Measurements from ENCODE around the gene BUD13. TPM values are rescaled to one million over a fixed set of nuclear protein-coding genes. Genes with fewer than 3 reads are reported as not detected.

The BUD13 gene
- total RNA-seq, 2 donors from 2014 or later: 22.3 to 29.1 TPM

DNA sequence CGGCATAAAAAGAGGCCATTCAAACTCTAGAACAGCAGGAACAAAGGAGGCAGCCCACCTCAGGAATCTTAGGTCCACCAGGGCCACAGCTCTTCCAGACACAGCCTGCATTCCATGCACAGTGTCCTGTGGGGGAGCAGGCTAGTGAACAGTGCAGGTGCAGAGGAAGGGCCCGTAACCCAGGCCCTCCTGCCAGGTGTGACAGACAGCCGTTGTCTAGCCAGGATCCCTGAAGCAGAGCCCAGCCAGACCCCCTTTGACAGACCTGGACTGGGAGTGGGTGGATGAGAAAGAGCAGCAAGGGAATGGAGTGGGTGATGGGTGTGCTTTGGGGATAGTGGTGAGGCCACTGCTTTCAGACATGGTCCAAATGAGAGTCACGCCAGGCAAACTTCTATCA lies 16.2 kb upstream of the BUD13 start:
- peaks cover 27% of the 10 kb centered on the region for H3K36me3 ChIP-seq (ENCODE audit: control insufficient read depth, insufficient read depth, low read length)
- no peaks in the 10 kb centered on the region for H3K9me3 ChIP-seq (ENCODE audit: control insufficient read depth, low read length)
- H3K36me3 Mint-ChIP-seq (ENCODE audit: low read depth): peaks cover 32% of the 10 kb centered on the region
- no peak overlapping the region for H3K27ac ChIP-seq (ENCODE audit: low read depth, low read length)
- peak; percentile 48 for DNase-seq
- no peak overlapping the region for H3K9ac ChIP-seq (ENCODE audit: extremely low read depth, low read length, poor library complexity, severe bottlenecking)
- peak overlapping the region; percentile 93 for H3K4me3 ChIP-seq (ENCODE audit: low read length)
- H3K27me3 ChIP-seq (ENCODE audit: control insufficient read depth, insufficient read depth, low read length, poor library complexity, severe bottlenecking): peaks cover 6% of the 10 kb centered on the region
- TF ChIP-seq, protein P1, sequence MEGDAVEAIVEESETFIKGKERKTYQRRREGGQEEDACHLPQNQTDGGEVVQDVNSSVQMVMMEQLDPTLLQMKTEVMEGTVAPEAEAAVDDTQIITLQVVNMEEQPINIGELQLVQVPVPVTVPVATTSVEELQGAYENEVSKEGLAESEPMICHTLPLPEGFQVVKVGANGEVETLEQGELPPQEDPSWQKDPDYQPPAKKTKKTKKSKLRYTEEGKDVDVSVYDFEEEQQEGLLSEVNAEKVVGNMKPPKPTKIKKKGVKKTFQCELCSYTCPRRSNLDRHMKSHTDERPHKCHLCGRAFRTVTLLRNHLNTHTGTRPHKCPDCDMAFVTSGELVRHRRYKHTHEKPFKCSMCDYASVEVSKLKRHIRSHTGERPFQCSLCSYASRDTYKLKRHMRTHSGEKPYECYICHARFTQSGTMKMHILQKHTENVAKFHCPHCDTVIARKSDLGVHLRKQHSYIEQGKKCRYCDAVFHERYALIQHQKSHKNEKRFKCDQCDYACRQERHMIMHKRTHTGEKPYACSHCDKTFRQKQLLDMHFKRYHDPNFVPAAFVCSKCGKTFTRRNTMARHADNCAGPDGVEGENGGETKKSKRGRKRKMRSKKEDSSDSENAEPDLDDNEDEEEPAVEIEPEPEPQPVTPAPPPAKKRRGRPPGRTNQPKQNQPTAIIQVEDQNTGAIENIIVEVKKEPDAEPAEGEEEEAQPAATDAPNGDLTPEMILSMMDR (conservative IDR thresholded peaks at IDR 0.05): no peak
- 93 to 95% methylated on average over 2 to 3 of the region's 4 CpGs for WGBS, 2 experiments (ENCODE audit: insufficient coverage in 1 of 2, insufficient read length in 1 of 2)
- H3K4me3 Mint-ChIP-seq: peak overlapping the region; percentile 95
- H3K27ac Mint-ChIP-seq: no peak overlapping the region
- H3K9me3 Mint-ChIP-seq: no peaks in the 10 kb centered on the region
- H3K4me1 ChIP-seq (ENCODE audit: control insufficient read depth, insufficient read depth, low read length): peaks cover 5% of the 10 kb centered on the region
- peaks cover 20% of the 10 kb centered on the region for H3K4me1 Mint-ChIP-seq
- H3K27me3 Mint-ChIP-seq (ENCODE audit: insufficient read depth): peaks cover 27% of the 10 kb centered on the region

GRCh38 chr11:116788534-116788933 lies 15.7 kb upstream of the BUD13 start:
- TF ChIP-seq, protein P1 (conservative IDR thresholded peaks at IDR 0.05): no peak
- peaks cover 32% of the 10 kb centered on the region for H3K36me3 ChIP-seq (ENCODE audit: control insufficient read depth, insufficient read depth, low read length)
- Mint-ChIP-seq H3K9me3 (no peaks in the 10 kb centered on the region), H3K27me3 (ENCODE audit: insufficient read depth) (peaks cover 27% of the 10 kb centered on the region), H3K36me3 (ENCODE audit: low read depth) (peaks cover 35% of the 10 kb centered on the region), H3K27ac (peak overlapping the region; percentile 97), H3K4me3 (peak overlapping the region; percentile 95), H3K4me1 (peaks cover 20% of the 10 kb centered on the region)
- H3K4me1 ChIP-seq (ENCODE audit: control insufficient read depth, insufficient read depth, low read length): peaks cover 5% of the 10 kb centered on the region
- peaks cover 6% of the 10 kb centered on the region for H3K27me3 ChIP-seq (ENCODE audit: control insufficient read depth, insufficient read depth, low read length, poor library complexity, severe bottlenecking)
- H3K9me3 ChIP-seq (ENCODE audit: control insufficient read depth, low read length): no peaks in the 10 kb centered on the region
- peak overlapping the region; percentile 93 for H3K4me3 ChIP-seq (ENCODE audit: low read length)
- no peak overlapping the region for H3K27ac ChIP-seq (ENCODE audit: low read depth, low read length)
- DNase-seq: no peak
- peak overlapping the region; percentile 66 for H3K9ac ChIP-seq (ENCODE audit: extremely low read depth, low read length, poor library complexity, severe bottlenecking)
- WGBS, 2 experiments (ENCODE audit: insufficient coverage in 1 of 2, insufficient read length in 1 of 2): 60 to 82% methylated on average over 1 to 4 of the region's 4 CpGs

DNA sequence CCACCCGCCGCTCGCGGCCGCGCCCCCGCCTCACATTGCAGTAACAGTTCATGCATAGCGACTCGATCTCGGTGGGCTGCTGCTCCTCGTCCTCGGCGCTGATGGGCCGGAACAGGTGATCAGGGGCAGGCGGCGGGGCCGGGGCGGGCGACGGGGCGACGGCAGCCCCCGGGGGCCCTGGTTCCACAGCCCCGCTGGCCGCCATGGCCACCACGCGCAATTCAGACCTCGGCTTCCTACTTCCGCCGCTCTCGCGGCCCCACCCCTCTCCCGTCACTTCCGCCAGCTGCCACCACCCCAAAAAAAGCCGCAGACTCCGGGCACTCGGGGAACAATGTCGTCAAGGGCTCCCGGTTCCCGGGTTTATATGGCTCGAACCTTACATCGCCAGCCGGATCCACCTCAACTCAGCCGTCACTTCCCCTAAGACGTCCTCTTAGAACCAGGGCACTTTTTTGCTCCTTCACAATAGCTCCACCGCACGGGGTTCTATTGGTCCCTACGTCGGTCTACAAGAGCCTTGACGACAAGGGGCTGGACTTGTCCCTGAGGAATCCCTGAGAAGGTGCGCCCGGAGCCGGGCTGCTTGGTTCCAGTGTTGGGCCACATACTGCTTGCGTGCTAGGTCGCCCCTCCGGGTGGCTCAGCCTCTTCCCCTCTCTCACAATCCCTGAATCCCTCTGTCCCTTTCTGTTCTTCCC lies 15.1 kb upstream of the BUD13 start, which contains the start of gene ZPR1:
Gene ZPR1 (minus strand): TSS at position 238 of the 701 bp plus-strand sequence. CDS start 33 bp downstream, at position 205.
- peaks cover 5% of the 10 kb centered on the region for H3K4me1 ChIP-seq (ENCODE audit: control insufficient read depth, insufficient read depth, low read length)
- H3K27me3 Mint-ChIP-seq (ENCODE audit: insufficient read depth): peaks cover 27% of the 10 kb centered on the region
- no peaks in the 10 kb centered on the region for H3K9me3 Mint-ChIP-seq
- H3K27ac ChIP-seq (ENCODE audit: low read depth, low read length): peak within 1 kb of the TSS; percentile 58
- peaks cover 41% of the 10 kb centered on the region for H3K36me3 Mint-ChIP-seq (ENCODE audit: low read depth)
- no peaks in the 10 kb centered on the region for H3K9me3 ChIP-seq (ENCODE audit: control insufficient read depth, low read length)
- H3K4me3 Mint-ChIP-seq: peak within 1 kb of the TSS; percentile 95
- TF ChIP-seq, protein P1 (conservative IDR thresholded peaks at IDR 0.05): no peak
- peaks cover 38% of the 10 kb centered on the region for H3K36me3 ChIP-seq (ENCODE audit: control insufficient read depth, insufficient read depth, low read length)
- H3K9ac ChIP-seq (ENCODE audit: extremely low read depth, low read length, poor library complexity, severe bottlenecking): peak within 1 kb of the TSS; percentile 66
- peak; percentile 88 for DNase-seq
- H3K4me3 ChIP-seq (ENCODE audit: low read length): peak within 1 kb of the TSS; percentile 93
- H3K4me1 Mint-ChIP-seq: peaks cover 19% of the 10 kb centered on the region
- H3K27ac Mint-ChIP-seq: peak within 1 kb of the TSS; percentile 97
- WGBS, 2 experiments (ENCODE audit: insufficient coverage in 1 of 2, insufficient read length in 1 of 2): 1% methylated on average over 21 to 56 of the region's 56 CpGs
- H3K27me3 ChIP-seq (ENCODE audit: control insufficient read depth, insufficient read depth, low read length, poor library complexity, severe bottlenecking): peaks cover 6% of the 10 kb centered on the region
